ENCODE data around the gene SIRT7.

Gene SIRT7

DNA sequence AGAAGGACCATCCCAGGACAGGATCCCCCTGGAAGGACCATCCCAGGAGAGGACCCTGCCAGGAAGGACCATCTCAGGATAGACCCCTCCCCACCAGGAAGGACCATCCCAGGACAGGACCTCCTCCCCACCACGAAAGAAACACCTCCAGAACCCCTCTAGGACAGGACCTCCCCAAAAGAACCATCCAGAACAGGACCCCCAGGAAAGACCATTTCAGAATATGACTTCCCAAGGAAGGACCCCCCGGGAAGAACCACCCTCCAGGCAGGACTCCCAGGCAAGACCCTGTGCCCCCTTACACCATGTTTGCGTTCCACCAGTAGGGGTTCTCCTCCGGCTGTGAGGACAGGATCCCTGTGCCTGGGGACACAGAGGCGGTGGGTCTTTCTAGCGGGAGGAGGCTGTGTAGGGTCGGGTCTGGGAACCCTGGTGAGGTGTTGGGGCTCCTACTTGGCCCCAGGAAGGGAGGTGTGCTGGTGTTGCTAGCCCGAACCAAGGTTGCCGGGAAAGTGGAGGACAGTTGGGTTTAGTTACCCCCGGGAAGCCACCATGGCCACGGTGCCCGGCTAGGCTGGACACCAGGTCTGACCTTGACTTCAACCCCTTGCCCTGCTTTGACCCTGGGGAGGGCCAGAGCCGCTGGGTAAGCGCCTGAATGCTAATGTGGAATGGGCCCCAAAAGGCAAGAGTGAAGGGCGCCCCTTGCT lies 40.8 kb upstream of the SIRT7 start:
- Histone ChIP-seq H3K27me3 (ENCODE audit: insufficient read depth, low read depth, severe bottlenecking) (peaks cover 7% of the 10 kb centered on the region), H3K9me3 (ENCODE audit: severe bottlenecking) (no peaks in the 10 kb centered on the region), H3K4me3 (ENCODE audit: low read depth, low read length) (peak overlapping the region; percentile 33), H3K27ac (peak overlapping the region; percentile 58), H3K36me3 (peaks cover 16% of the 10 kb centered on the region)
- TF ChIP-seq, protein P1, sequence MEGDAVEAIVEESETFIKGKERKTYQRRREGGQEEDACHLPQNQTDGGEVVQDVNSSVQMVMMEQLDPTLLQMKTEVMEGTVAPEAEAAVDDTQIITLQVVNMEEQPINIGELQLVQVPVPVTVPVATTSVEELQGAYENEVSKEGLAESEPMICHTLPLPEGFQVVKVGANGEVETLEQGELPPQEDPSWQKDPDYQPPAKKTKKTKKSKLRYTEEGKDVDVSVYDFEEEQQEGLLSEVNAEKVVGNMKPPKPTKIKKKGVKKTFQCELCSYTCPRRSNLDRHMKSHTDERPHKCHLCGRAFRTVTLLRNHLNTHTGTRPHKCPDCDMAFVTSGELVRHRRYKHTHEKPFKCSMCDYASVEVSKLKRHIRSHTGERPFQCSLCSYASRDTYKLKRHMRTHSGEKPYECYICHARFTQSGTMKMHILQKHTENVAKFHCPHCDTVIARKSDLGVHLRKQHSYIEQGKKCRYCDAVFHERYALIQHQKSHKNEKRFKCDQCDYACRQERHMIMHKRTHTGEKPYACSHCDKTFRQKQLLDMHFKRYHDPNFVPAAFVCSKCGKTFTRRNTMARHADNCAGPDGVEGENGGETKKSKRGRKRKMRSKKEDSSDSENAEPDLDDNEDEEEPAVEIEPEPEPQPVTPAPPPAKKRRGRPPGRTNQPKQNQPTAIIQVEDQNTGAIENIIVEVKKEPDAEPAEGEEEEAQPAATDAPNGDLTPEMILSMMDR (IDR thresholded peaks at IDR 0.05; ENCODE audit: low read depth, low read length), result peak; percentile 35; the same call in 1 of the 2 replicates
- DNase-seq, result no peak

DNA sequence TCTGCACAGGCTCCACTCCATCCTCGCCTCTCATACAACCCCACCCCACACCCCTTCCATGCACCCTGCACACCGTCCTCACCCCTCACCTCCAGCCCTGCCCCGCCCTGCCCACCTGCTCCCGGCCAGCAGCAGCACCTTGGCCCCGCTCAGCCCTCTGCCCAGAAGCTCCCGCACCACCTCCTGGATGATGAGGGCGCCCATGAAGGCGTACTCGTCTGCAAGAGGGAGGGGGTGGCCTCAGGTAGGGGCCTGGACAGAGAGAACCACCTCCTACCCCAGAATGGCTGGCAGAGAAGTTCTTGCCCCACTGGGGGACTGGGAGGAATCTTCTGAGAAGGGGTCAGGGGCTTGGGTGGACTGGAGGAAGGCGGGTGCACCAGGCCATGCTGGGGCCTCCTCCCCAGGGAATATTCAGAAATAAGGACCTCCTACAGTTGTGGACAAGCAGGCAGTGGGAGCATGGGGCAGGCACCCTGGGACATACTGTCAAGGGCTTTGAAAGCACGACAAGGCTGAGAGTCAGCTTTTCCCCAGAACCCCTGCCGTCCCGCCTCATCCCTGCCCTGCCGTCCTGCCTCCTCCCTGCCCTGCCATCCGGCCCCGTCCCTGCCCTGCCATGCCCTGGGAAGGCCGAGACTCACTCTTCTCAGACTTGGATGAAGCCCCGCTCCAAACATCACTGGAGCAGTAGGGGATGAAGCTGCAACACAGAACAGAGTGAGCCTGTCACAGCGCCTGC lies 39.9 kb upstream of the SIRT7 start:
- Histone ChIP-seq H3K4me3 (ENCODE audit: low read depth, low read length) (no peak overlapping the region), H3K27me3 (ENCODE audit: insufficient read depth, low read depth, severe bottlenecking) (peaks cover 7% of the 10 kb centered on the region), H3K27ac (no peak overlapping the region), H3K9me3 (ENCODE audit: severe bottlenecking) (no peaks in the 10 kb centered on the region), H3K36me3 (peaks cover 21% of the 10 kb centered on the region)
- DNase-seq, result no peak
- TF ChIP-seq, protein P1 (IDR thresholded peaks at IDR 0.05; ENCODE audit: low read depth, low read length), result no peak

DNA sequence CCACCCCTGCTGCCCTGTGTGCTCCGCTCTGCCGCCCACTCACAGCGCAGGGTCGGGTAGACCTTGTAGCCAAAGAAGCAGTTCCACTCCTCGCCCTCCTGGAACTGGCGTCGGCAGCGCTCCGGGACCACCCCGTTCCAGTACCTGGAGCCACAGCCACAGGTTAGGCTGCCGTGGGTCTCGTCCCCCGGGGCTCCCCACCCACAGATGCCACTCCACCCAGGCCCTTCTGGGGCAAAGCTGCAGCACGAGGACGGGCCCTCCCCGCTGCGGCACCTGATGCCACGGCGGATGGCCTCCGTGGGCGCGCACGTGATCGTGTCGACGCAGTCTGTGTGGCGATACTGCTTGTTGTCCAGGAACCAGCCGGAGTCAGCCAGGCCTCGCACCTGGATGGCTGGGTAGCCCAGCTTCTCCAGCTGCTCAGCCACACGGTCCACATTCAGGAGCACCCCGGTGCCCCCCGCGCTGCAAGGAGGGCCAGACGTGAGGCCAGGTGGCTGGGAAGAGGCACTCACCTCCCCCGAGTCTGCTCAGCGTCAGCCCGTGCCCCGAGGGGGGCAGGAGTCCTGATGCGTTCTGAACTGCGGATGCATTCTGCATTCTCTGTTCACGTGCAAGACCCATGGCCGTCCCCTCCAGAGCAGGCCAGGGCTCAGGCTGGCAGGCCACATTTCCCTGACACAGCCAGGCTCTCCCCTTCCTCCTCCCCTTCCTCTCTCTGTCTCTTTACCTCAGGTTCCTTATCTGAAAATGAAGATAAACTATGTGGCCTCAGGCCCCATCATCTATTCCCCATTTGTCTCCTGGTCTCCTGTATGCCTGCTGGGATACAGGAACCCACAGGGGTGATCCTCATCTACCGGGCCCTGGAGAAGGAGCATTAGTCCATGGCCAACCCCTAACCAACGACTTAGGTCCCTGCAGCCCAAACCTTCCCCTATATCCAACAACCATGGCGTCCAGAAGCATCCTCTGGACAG lies 38.9 kb upstream of the SIRT7 start:
- peak overlapping the region; percentile 32 for H3K27ac ChIP-seq
- H3K9me3 ChIP-seq (ENCODE audit: severe bottlenecking), result no peaks in the 10 kb centered on the region
- no peak overlapping the region for H3K4me3 ChIP-seq (ENCODE audit: low read depth, low read length)
- no peak for DNase-seq
- TF ChIP-seq, protein P1 (IDR thresholded peaks at IDR 0.05; ENCODE audit: low read depth, low read length), result no peak
- H3K36me3 ChIP-seq, result peaks cover 21% of the 10 kb centered on the region
- H3K27me3 ChIP-seq (ENCODE audit: insufficient read depth, low read depth, severe bottlenecking), result peaks cover 7% of the 10 kb centered on the region

DNA sequence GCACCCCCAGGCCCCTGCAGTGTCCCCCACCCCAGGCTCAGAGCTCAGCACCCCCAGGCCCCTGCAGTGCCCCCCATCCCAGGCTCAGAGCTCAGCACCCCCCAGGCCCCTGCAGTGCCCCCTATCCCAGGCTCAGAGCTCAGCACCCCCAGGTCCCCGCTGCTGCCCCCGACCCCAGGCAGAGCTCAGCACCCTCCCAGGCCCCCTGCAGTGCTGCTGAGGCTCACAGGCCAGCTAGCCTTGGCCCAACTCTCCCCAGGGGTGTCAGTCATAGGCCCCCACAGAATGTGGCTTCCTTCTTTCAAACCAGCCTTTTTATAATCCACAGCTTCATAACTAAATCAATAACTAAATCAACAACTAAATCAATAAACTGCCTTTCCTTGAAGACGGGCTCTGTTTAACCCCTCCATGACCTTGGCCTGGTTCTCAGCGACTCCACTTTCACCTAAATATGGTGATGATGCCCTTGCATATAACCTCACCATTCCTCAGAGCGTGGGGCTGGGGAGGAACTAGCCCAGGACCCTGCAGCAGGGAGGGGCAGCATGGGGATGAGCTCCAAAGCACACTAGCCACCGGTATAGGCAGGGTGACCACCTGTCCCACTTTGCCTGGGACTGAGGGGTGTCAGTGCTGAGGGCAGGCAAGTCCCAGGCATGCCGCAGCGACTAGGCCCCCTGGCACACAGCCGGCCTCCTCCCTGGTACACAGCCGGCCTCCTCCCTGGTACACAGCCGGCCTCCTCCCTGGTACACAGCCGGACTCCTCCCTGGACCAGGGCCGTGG lies 38.0 kb upstream of the SIRT7 start:
- Histone ChIP-seq H3K36me3 (peaks cover 21% of the 10 kb centered on the region), H3K27ac (peak overlapping the region; percentile 32), H3K9me3 (ENCODE audit: severe bottlenecking) (no peaks in the 10 kb centered on the region), H3K27me3 (ENCODE audit: insufficient read depth, low read depth, severe bottlenecking) (peaks cover 7% of the 10 kb centered on the region), H3K4me3 (ENCODE audit: low read depth, low read length) (no peak overlapping the region)
- DNase-seq, result no peak
- TF ChIP-seq, protein P1 (IDR thresholded peaks at IDR 0.05; ENCODE audit: low read depth, low read length), result no peak

DNA sequence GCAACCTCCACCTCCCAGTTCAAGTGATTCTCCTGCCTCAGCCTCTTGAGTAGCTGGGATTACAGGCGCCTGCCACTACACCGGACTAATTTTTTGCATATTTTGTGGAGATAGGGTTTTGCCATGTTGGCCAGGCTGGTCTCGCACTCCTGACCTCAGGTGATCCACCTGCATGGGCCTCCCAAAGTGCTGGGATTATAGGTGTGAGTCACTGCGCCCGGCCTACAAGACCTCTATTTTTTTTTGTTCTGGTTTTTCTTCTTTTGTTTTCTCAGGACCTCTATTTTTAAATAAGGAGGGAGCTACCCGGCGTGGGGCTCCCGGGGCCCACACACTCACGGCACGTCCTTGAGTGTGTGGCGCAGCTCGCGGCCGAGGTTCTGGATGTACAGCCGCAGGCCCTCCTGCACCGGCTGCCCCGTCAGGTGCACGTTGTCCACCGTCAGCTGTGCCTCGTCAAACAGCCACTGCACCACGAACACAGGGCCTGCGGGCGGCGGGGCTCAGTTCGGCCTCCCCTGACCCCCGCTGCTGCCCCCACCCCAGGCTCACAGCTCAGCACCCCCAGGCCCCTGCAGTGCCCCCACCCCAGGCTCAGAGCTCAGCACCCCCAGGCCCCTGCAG lies 37.2 kb upstream of the SIRT7 start:
- TF ChIP-seq, protein P1 (IDR thresholded peaks at IDR 0.05; ENCODE audit: low read depth, low read length), result no peak
- Histone ChIP-seq H3K36me3 (peaks cover 21% of the 10 kb centered on the region), H3K27me3 (ENCODE audit: insufficient read depth, low read depth, severe bottlenecking) (peaks cover 2% of the 10 kb centered on the region), H3K9me3 (ENCODE audit: severe bottlenecking) (no peaks in the 10 kb centered on the region), H3K27ac (no peak overlapping the region), H3K4me3 (ENCODE audit: low read depth, low read length) (no peak overlapping the region)
- no peak for DNase-seq
